ENCODE data around the gene BMP10.

The BMP10 gene, protein sequence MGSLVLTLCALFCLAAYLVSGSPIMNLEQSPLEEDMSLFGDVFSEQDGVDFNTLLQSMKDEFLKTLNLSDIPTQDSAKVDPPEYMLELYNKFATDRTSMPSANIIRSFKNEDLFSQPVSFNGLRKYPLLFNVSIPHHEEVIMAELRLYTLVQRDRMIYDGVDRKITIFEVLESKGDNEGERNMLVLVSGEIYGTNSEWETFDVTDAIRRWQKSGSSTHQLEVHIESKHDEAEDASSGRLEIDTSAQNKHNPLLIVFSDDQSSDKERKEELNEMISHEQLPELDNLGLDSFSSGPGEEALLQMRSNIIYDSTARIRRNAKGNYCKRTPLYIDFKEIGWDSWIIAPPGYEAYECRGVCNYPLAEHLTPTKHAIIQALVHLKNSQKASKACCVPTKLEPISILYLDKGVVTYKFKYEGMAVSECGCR

DNA sequence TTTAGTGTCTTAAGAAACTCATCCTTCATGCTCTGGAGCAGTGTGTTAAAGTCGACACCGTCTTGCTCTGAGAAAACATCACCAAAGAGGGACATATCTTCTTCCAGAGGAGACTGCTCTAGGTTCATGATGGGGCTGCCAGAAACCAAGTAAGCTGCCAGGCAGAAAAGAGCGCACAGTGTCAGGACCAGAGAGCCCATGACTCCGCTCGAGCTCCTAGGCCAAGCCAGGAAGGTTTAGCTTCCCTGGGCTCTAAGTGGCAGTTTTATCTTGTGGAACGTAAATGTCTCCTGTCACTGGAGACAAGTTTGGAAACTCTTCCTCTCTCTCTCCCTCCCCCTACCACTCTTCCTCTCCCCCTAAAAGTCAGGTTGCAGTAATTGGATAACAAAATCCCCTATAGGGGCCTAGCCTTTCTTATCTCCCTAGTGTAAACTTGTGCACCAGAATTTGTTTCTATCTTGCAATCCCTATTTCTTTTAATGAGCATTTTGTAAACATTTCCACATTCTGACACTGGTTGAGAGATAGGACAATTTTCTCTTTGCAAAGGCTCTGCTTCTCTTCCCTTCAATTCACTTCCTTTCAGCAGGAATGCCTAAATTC, at the start of gene BMP10:
TSS of gene BMP10 (minus strand) at position 239 of the 606 bp plus-strand sequence. CDS start at position 200, 39 bp downstream.
- TF ChIP-seq, protein P1, sequence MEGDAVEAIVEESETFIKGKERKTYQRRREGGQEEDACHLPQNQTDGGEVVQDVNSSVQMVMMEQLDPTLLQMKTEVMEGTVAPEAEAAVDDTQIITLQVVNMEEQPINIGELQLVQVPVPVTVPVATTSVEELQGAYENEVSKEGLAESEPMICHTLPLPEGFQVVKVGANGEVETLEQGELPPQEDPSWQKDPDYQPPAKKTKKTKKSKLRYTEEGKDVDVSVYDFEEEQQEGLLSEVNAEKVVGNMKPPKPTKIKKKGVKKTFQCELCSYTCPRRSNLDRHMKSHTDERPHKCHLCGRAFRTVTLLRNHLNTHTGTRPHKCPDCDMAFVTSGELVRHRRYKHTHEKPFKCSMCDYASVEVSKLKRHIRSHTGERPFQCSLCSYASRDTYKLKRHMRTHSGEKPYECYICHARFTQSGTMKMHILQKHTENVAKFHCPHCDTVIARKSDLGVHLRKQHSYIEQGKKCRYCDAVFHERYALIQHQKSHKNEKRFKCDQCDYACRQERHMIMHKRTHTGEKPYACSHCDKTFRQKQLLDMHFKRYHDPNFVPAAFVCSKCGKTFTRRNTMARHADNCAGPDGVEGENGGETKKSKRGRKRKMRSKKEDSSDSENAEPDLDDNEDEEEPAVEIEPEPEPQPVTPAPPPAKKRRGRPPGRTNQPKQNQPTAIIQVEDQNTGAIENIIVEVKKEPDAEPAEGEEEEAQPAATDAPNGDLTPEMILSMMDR (IDR thresholded peaks at IDR 0.05; ENCODE audit: insufficient read depth, low read length, poor library complexity, severe bottlenecking): no peak
- no peak for DNase-seq (ENCODE audit: extremely low read depth, insufficient read length)
- no peaks in the 10 kb centered on the region for H3K36me3 ChIP-seq (ENCODE audit: control insufficient read depth, insufficient read depth, low read length)
- H3K4me3 ChIP-seq (replicated peaks; ENCODE audit: low read depth, low read length): no peak within 1 kb of the TSS
- no peaks in the 10 kb centered on the region; the same call in 1 of the 2 replicates for H3K27me3 ChIP-seq (replicated peaks; ENCODE audit: control insufficient read depth, insufficient read depth, low read length)

DNA sequence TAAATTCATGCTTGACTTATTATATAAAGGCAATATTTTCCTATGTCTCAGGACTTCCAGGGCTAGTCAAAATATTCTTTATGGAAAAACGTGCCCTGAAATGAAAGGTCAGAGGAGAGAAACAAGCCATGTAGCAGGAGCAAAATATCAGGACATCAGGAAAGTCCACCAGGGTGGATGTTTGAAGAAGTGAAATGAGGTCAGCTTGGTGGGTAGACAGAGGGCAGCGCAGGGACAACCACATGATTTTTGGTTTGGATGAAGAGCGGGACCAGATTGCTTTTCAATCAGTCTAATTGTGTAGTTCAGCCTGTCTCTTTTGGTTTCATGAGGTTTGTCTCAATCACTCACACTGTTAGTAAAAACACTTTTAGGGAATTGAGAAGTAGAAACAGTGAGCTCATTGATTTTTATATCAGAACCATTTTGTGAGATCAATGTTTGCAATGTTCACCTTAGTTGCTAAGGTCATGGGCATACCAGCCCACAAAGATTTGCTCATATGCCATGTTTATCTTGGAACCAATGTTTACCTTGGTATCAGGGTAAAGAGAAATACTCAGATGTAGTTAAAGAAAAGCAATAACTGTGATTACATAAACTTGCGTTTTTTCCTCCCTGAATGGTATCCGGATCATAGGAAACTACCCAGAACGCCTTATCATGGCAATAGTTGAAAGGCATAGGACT, 49.4 kb upstream of the BMP10 start:
- TF ChIP-seq, protein P1 (IDR thresholded peaks at IDR 0.05; ENCODE audit: insufficient read depth, low read length, poor library complexity, severe bottlenecking): no peak
- H3K27me3 ChIP-seq (replicated peaks; ENCODE audit: control insufficient read depth, insufficient read depth, low read length): no peaks in the 10 kb centered on the region
- H3K36me3 ChIP-seq (ENCODE audit: control insufficient read depth, insufficient read depth, low read length): no peaks in the 10 kb centered on the region
- no peak overlapping the region for H3K4me3 ChIP-seq (replicated peaks; ENCODE audit: low read depth, low read length)
- DNase-seq (ENCODE audit: extremely low read depth, insufficient read length): no peak

DNA sequence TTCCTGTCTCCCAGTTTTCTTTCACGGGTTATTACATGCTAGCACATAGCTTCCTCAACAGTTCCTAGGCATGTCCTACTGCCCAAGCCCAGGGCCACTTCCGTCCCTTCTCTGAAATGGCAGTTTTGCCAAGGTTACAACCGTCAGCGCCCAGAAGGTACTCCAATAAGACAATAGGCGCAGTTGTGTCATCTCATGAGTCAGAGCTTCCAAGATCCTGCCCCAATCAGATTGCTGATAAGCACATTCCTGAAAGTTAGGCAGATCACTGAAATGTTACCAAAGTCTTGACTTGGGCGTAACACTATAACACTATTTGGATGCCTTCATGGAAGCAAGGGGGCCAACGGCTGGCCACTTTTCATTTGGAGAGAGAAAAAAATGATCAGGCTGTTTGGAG, 47.3 kb upstream of the BMP10 start:
- Histone ChIP-seq H3K36me3 (ENCODE audit: control insufficient read depth, insufficient read depth, low read length) (no peaks in the 10 kb centered on the region), H3K27me3 (replicated peaks; ENCODE audit: control insufficient read depth, insufficient read depth, low read length) (no peaks in the 10 kb centered on the region), H3K4me3 (replicated peaks; ENCODE audit: low read depth, low read length) (no peak overlapping the region)
- TF ChIP-seq, protein P1 (IDR thresholded peaks at IDR 0.05; ENCODE audit: insufficient read depth, low read length, poor library complexity, severe bottlenecking): no peak
- DNase-seq (ENCODE audit: extremely low read depth, insufficient read length): no peak

DNA sequence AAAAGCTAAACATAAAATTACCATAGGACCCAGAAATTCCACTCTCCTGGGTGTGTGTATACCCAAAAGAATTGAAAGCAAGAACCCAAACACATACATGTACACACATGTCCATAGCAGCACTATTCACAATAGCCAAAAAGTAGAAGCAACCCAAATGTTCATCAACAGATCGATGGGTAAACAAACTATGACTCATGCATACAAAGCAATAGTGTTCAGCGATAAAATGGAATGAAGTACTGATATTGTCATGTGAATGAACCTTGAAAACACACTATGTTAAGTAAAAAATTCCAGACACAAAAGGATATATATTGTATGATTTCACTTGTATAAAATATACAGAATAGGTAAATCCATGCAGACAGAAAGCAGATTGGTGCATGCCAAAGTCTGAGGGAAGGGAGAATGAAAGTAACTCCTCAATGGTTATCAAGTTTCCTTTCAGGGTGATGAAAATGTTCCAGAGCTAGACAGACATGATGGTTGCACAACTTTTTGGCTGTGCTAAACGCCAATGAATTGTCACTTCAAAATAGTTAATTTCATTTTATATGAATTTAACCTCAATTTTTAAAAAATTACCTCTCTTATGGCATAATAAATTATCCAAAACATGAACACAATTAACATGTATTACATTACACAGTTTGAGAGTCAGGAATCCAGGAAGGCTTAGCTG, 46.0 kb upstream of the BMP10 start:
- TF ChIP-seq, protein P1 (IDR thresholded peaks at IDR 0.05; ENCODE audit: insufficient read depth, low read length, poor library complexity, severe bottlenecking): no peak
- no peaks in the 10 kb centered on the region for H3K36me3 ChIP-seq (ENCODE audit: control insufficient read depth, insufficient read depth, low read length)
- no peak for DNase-seq (ENCODE audit: extremely low read depth, insufficient read length)
- no peaks in the 10 kb centered on the region for H3K27me3 ChIP-seq (replicated peaks; ENCODE audit: control insufficient read depth, insufficient read depth, low read length)
- no peak overlapping the region for H3K4me3 ChIP-seq (replicated peaks; ENCODE audit: low read depth, low read length)

DNA sequence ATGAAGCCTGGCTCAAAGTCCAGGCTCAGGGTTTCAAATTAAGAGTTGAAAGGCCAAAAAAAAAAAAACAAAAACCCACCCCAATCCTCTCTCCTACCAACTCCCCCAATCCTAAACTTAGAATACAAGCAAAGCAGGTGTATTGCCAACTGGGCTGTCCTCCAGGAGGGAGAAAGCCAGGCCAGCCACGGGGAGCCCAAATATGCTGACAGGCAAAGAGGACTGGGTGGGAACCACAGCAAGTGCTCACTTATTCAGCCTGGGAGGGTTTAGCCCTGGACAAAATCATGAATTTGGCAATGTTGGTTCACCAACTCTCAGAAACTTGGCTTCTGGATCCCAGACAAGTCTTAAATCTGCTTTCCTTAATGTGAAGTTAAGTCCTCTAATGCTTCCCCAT, 45.0 kb upstream of the BMP10 start:
- no peak overlapping the region for H3K4me3 ChIP-seq (replicated peaks; ENCODE audit: low read depth, low read length)

More for the DNA sequence above, 45.0 kb upstream of the BMP10 start:
- Histone ChIP-seq H3K36me3 (ENCODE audit: control insufficient read depth, insufficient read depth, low read length) (no peaks in the 10 kb centered on the region), H3K27me3 (replicated peaks; ENCODE audit: control insufficient read depth, insufficient read depth, low read length) (no peaks in the 10 kb centered on the region)
- DNase-seq (ENCODE audit: extremely low read depth, insufficient read length): no peak
- TF ChIP-seq, protein P1 (IDR thresholded peaks at IDR 0.05; ENCODE audit: insufficient read depth, low read length, poor library complexity, severe bottlenecking): no peak
